A549 treated with CORT108297 at 1 μM for 4 hours (cell line): Measurements from ENCODE around the gene CSNK1G1. TPM values are rescaled to one million over a fixed set of nuclear protein-coding genes. Genes with fewer than 3 reads are reported as not detected.

Experiments used
- total RNA-seq: library from RNA; stranded (reverse); fragments of 200-300 nt; extraction: Qiagen RNA extraction; gene quantifications from 5 replicates; pipeline ENCODE4 v1.2.3, GENCODE V29; 2022

CSNK1G1 gene
- total RNA-seq: 14.4 to 17.7 TPM (median 15.1 TPM) in 5 replicates

GRCh38 chr15:64355944-64356709 lies at the start of gene CSNK1G1:
Gene CSNK1G1, minus strand, starts transcription at chr15:64356173. Its CDS starts 55,674 bp downstream, at chr15:64300499.

GRCh38 chr15:64387562-64388168 lies 31.7 kb upstream of the CSNK1G1 start, which contains the start of gene TRIP4:
Gene TRIP4, plus strand, starts transcription at chr15:64387836. Its CDS starts 28 bp downstream, at chr15:64387864.

GRCh38 chr15:64381000-64381751 lies 25.2 kb upstream of the CSNK1G1 start, which contains the start of gene PCLAF:
Gene PCLAF, minus strand, starts transcription at chr15:64381441. Its CDS starts 70 bp downstream, at chr15:64381371.

GRCh38 chr15:64162869-64163658 lies 192.9 kb downstream of the CSNK1G1 start, which contains the start of gene PPIB:
Gene PPIB, minus strand, starts transcription at chr15:64163022. Its CDS starts 36 bp downstream, at chr15:64162986.

GRCh38 chr15:64151727-64152506 lies 204.1 kb downstream of the CSNK1G1 start, which contains the start of gene SNX22:
Gene SNX22, plus strand, starts transcription at chr15:64151731. Its CDS starts 45 bp downstream, at chr15:64151776.

Other genes starting within 250 kb of the CSNK1G1 start
- gene SNX22, start 204.4 kb downstream of the CSNK1G1 start, total RNA-seq: 0.59 to 0.96 TPM (median 0.89 TPM) in 5 replicates
- 765 to 823 TPM (median 809 TPM) in 5 replicates for gene PPIB, start 193.2 kb downstream of the CSNK1G1 start, total RNA-seq
- gene PCLAF, start 25.3 kb upstream of the CSNK1G1 start, total RNA-seq: 155 to 286 TPM (median 160 TPM) in 5 replicates
- gene TRIP4, start 31.7 kb upstream of the CSNK1G1 start, total RNA-seq: 22.4 to 32.1 TPM (median 25.6 TPM) in 5 replicates
- gene ZNF609, start 104.4 kb upstream of the CSNK1G1 start, total RNA-seq: 16.0 to 24.5 TPM (median 22.5 TPM) in 5 replicates